Peyer's patch (tissue), 4 donors: ENCODE measurements around the gene ELP5.

Experiments used
- POLR2A ChIP-seq, 2 donors: fragments of 450-650 bp; IDR thresholded peaks; one replicate each; pipeline ENCODE4 v1.5.1; 2017; ENCODE audit warnings: antibody characterized with exemption in 2 of 2, mild to moderate bottlenecking in 2 of 2, moderate library complexity in 2 of 2
- TF ChIP-seq, protein P1 (sequence below), 6 experiments: fragments of 450-650 bp in 4 of 6; fragments of 200-600 bp in 2 of 6; sonication (generic) in 1 of 6; IDR thresholded peaks; one replicate each; pipeline ENCODE4 v1.5.1; 2017 to 2019; ENCODE audit warnings: antibody characterized with exemption in 6 of 6, mild to moderate bottlenecking in 3 of 6, moderate library complexity in 1 of 6

DNA sequence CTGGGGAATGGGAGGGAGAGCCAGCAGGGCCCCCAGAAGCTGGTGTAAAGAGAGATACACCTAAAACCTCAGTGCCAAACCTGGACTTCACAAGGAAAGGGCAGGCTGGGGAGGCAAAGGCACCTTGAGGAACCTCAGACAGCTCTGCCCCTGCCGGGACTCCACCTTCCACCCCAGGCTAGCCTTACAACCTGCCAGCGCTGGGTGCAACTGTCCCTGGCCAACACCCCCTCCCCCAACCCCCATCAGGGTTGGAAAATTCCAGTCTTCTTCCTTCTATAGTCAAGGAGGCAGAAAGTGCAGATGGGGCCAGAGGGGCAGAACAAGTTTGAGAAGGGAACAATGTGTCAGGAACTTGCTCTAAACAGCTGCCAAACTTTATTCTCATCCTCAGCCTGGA lies 40.2 kb downstream of the ELP5 start:
- TF ChIP-seq, protein P1, sequence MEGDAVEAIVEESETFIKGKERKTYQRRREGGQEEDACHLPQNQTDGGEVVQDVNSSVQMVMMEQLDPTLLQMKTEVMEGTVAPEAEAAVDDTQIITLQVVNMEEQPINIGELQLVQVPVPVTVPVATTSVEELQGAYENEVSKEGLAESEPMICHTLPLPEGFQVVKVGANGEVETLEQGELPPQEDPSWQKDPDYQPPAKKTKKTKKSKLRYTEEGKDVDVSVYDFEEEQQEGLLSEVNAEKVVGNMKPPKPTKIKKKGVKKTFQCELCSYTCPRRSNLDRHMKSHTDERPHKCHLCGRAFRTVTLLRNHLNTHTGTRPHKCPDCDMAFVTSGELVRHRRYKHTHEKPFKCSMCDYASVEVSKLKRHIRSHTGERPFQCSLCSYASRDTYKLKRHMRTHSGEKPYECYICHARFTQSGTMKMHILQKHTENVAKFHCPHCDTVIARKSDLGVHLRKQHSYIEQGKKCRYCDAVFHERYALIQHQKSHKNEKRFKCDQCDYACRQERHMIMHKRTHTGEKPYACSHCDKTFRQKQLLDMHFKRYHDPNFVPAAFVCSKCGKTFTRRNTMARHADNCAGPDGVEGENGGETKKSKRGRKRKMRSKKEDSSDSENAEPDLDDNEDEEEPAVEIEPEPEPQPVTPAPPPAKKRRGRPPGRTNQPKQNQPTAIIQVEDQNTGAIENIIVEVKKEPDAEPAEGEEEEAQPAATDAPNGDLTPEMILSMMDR (IDR thresholded peaks at IDR 0.05) = no peak
- TF ChIP-seq POLR2A (IDR thresholded peaks at IDR 0.05) = no peak
